ENCODE results near the gene IL23R.

GRCh38 chr1:67146101-67146500, 20.2 kb upstream of the IL23R start:
- TF ChIP-seq ZNF274 (IDR thresholded peaks at IDR 0.05; ENCODE audit: low read depth, low read length) (no peak), YY1 (IDR thresholded peaks at IDR 0.05; ENCODE audit: insufficient read depth, insufficient read length) (no peak)

Data from NT2/D1 (cell line).